Measurements from ENCODE around the gene EDRF1. TPM values are rescaled to one million over a fixed set of nuclear protein-coding genes. Genes with fewer than 3 reads are reported as not detected.

EDRF1 gene
- total RNA-seq, 1 experiment from 2014 or later = 40.5 TPM

- POLR2A ChIA-PET (ENCODE audit: low non-redundant PET) = no interaction called here
- H3K27me3 ChIP-seq (replicated peaks; ENCODE audit: insufficient read depth, low read depth, low read length, poor library complexity) = no peaks in the 10 kb centered on the region
Observed at GRCh38 chr10:125679436-125679835, 40.1 kb upstream of the EDRF1 start.

GRCh38 chr10:125683063-125683462, 36.4 kb upstream of the EDRF1 start, which contains the start of gene TEX36:
Gene TEX36 (minus strand): TSS chr10:125683163. CDS start chr10:125682989, 174 bp downstream.
- Histone ChIP-seq H3K36me3 (ENCODE audit: insufficient read depth, low read length, poor library complexity, severe bottlenecking) (no peaks in the 10 kb centered on the region), H3K27me3 (replicated peaks; ENCODE audit: insufficient read depth, low read depth, low read length, poor library complexity) (no peaks in the 10 kb centered on the region), H3K4me3 (ENCODE audit: low read depth, low read length, poor library complexity, severe bottlenecking) (no peak within 1 kb of the TSS), H3K27ac (ENCODE audit: low read depth, low read length, poor library complexity, severe bottlenecking) (no peak within 1 kb of the TSS), H3K9me3 (ENCODE audit: low read depth, low read length, poor library complexity, severe bottlenecking) (no peaks in the 10 kb centered on the region), H3K4me1 (ENCODE audit: insufficient read depth, low read length, poor library complexity, severe bottlenecking) (no peaks in the 10 kb centered on the region)
- BruUV-seq (replicated peaks) = no TSS peak
- ChIA-PET POLR2A (ENCODE audit: low non-redundant PET) (no interaction called here), CTCF (no interaction called here)
- no peak for DNase-seq (ENCODE audit: low spot score)
- intact Hi-C loops (cut with micrococcal nuclease; ENCODE audit: unreplicated experiment) = no loop called here
- TF ChIP-seq, protein P1, sequence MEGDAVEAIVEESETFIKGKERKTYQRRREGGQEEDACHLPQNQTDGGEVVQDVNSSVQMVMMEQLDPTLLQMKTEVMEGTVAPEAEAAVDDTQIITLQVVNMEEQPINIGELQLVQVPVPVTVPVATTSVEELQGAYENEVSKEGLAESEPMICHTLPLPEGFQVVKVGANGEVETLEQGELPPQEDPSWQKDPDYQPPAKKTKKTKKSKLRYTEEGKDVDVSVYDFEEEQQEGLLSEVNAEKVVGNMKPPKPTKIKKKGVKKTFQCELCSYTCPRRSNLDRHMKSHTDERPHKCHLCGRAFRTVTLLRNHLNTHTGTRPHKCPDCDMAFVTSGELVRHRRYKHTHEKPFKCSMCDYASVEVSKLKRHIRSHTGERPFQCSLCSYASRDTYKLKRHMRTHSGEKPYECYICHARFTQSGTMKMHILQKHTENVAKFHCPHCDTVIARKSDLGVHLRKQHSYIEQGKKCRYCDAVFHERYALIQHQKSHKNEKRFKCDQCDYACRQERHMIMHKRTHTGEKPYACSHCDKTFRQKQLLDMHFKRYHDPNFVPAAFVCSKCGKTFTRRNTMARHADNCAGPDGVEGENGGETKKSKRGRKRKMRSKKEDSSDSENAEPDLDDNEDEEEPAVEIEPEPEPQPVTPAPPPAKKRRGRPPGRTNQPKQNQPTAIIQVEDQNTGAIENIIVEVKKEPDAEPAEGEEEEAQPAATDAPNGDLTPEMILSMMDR (conservative IDR thresholded peaks at IDR 0.05; ENCODE audit: low read depth, low read length) = no peak
- TF ChIP-seq EZH2 (IDR thresholded peaks at IDR 0.05; ENCODE audit: borderline replicate concordance, low read depth, low read length, poor library complexity, severe bottlenecking) = no peak

More at GRCh38 chr10:125679436-125679835, 40.1 kb upstream of the EDRF1 start:
- no peak overlapping the region for H3K27ac ChIP-seq (ENCODE audit: low read depth, low read length, poor library complexity, severe bottlenecking)
- peaks cover 6% of the 10 kb centered on the region for H3K9me3 ChIP-seq (ENCODE audit: low read depth, low read length, poor library complexity, severe bottlenecking)
- H3K4me3 ChIP-seq (ENCODE audit: low read depth, low read length, poor library complexity, severe bottlenecking) = no peak overlapping the region
- DNase-seq (ENCODE audit: low spot score) = no peak
- no peaks in the 10 kb centered on the region for H3K36me3 ChIP-seq (ENCODE audit: insufficient read depth, low read length, poor library complexity, severe bottlenecking)
- TF ChIP-seq, protein P1 (conservative IDR thresholded peaks at IDR 0.05; ENCODE audit: low read depth, low read length) = no peak
- TF ChIP-seq EZH2 (IDR thresholded peaks at IDR 0.05; ENCODE audit: borderline replicate concordance, low read depth, low read length, poor library complexity, severe bottlenecking) = no peak
- intact Hi-C loops (cut with micrococcal nuclease; ENCODE audit: unreplicated experiment) = no loop called here
- no peaks in the 10 kb centered on the region for H3K4me1 ChIP-seq (ENCODE audit: insufficient read depth, low read length, poor library complexity, severe bottlenecking)
- CTCF ChIA-PET = no interaction called here
- BruUV-seq (replicated peaks) = no TSS peak

- Histone ChIP-seq H3K9me3 (ENCODE audit: low read depth, low read length, poor library complexity, severe bottlenecking) (no peaks in the 10 kb centered on the region), H3K4me3 (ENCODE audit: low read depth, low read length, poor library complexity, severe bottlenecking) (no peak overlapping the region), H3K27ac (ENCODE audit: low read depth, low read length, poor library complexity, severe bottlenecking) (no peak overlapping the region), H3K4me1 (ENCODE audit: insufficient read depth, low read length, poor library complexity, severe bottlenecking) (no peaks in the 10 kb centered on the region), H3K36me3 (ENCODE audit: insufficient read depth, low read length, poor library complexity, severe bottlenecking) (no peaks in the 10 kb centered on the region), H3K27me3 (replicated peaks; ENCODE audit: insufficient read depth, low read depth, low read length, poor library complexity) (no peaks in the 10 kb centered on the region)
- ChIA-PET CTCF (no interaction called here), POLR2A (ENCODE audit: low non-redundant PET) (no interaction called here)
- DNase-seq (ENCODE audit: low spot score) = no peak
- TF ChIP-seq EZH2 (IDR thresholded peaks at IDR 0.05; ENCODE audit: borderline replicate concordance, low read depth, low read length, poor library complexity, severe bottlenecking) = no peak
- TF ChIP-seq, protein P1 (conservative IDR thresholded peaks at IDR 0.05; ENCODE audit: low read depth, low read length) = no peak
- intact Hi-C loops (cut with micrococcal nuclease; ENCODE audit: unreplicated experiment) = no loop called here
- no TSS peak for BruUV-seq (replicated peaks)
Observed at GRCh38 chr10:125683821-125684220, 35.7 kb upstream of the EDRF1 start.

Data from A673 (cell line).